WTC11 (cell line): ENCODE data around the gene SLITRK3.

Source experiments
- ATF1 ChIP-seq: sonication (generic); formaldehyde crosslinking; IDR thresholded peaks from 2 replicates; pipeline ENCODE4 v1.8.1; 2023; ENCODE audit warnings: mild to moderate bottlenecking, moderate library complexity, missing genetic modification reagents
- CREM ChIP-seq: sonication (generic); formaldehyde crosslinking; IDR thresholded peaks from 2 replicates; pipeline ENCODE4 v1.8.1; 2022; ENCODE audit warnings: mild to moderate bottlenecking, missing genetic modification reagents, moderate library complexity
- CTCF ChIP-seq: fragments of 200-600 bp; IDR thresholded peaks from 2 replicates; pipeline ENCODE4 v1.8.0; 2022; ENCODE audit warnings: antibody characterized with exemption
- E2F1 ChIP-seq: sonication (generic); formaldehyde crosslinking; IDR thresholded peaks from 2 replicates; pipeline ENCODE4 v1.8.0; 2022; ENCODE audit warnings: mild to moderate bottlenecking, missing genetic modification reagents
- E2F5 ChIP-seq: sonication (generic); formaldehyde crosslinking; IDR thresholded peaks from 2 replicates; pipeline ENCODE4 v1.8.1; 2022; ENCODE audit warnings: mild to moderate bottlenecking, moderate library complexity, missing genetic modification reagents
- NR2C2 ChIP-seq: sonication (generic); formaldehyde crosslinking; IDR thresholded peaks from 2 replicates; pipeline ENCODE4 v1.8.0; 2022; ENCODE audit warnings: mild to moderate bottlenecking, missing genetic modification reagents
- RELA ChIP-seq: sonication (generic); formaldehyde crosslinking; IDR thresholded peaks from 2 replicates; pipeline ENCODE4 v1.8.1; 2022; ENCODE audit warnings: missing genetic modification reagents, mild to moderate bottlenecking, borderline replicate concordance
- USF2 ChIP-seq: sonication (generic); formaldehyde crosslinking; IDR thresholded peaks from 2 replicates; pipeline ENCODE4 v1.8.1; 2023; ENCODE audit warnings: mild to moderate bottlenecking, missing genetic modification reagents, moderate library complexity
- ZNF512 ChIP-seq: sonication (generic); formaldehyde crosslinking; IDR thresholded peaks from 2 replicates; pipeline ENCODE4 v1.8.1; 2022; ENCODE audit warnings: missing genetic modification reagents, borderline replicate concordance

- TF ChIP-seq E2F1 (CRISPR knock-in tag) (no peak), ZNF512 (no peak), RELA (CRISPR knock-in tag) (no peak), NR2C2 (CRISPR knock-in tag) (no peak), CTCF (no peak), E2F5 (CRISPR knock-in tag) (no peak), ATF1 (no peak), USF2 (CRISPR knock-in tag) (no peak), CREM (no peak)
Measured at GRCh38 chr3:165170236-165170635, 25.9 kb downstream of the SLITRK3 start.
